Measurements from ENCODE around the gene TAX1BP3. TPM values are rescaled to one million over a fixed set of nuclear protein-coding genes. Genes with fewer than 3 reads are reported as not detected.

Gene TAX1BP3
- total RNA-seq, 2 donors from 2014 or later, result 13.0 to 15.1 TPM

DNA sequence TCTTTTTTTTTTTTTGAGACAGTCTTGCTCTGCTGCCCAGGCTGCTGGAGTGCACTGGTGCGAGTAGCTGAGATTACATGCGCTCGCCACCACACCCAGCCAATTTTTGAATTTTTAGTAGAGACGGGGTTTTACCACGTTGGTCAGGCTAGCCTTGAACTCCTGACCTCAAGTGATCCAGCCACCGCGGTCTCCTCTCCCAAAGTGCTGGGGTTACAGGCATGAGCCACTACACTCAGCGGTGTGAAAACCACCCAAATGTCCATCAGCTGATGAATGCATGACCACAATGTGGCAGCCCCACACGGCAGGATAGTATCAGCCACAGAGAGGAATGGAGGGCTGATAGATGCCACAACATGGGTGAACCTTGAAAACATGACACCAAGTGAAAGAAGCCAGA lies 25.5 kb upstream of the TAX1BP3 start:
- peak overlapping the region; percentile 77 for H3K27ac Mint-ChIP-seq
- H3K27me3 Mint-ChIP-seq, result no peaks in the 10 kb centered on the region

DNA sequence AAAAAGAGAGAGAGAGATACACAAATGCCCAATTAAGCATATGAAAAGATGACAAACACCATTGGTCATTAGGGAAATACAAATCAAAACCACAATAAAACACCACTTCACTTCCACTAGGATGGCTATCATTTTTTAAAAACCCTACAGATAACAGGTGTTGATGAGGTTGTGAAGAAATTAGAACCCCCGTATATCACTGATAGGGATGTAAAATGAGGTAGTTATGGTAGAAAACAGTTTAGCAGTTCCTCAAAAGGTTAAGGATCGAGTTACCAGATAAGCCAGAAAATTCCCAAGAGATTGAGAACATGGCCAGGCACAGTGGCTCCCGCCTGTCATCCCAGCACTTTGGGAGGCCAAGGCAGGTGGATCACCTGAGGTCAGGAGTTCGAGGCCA lies 24.8 kb upstream of the TAX1BP3 start:
- no peak for ATAC-seq (replicated peaks)
- Mint-ChIP-seq H3K27me3 (no peaks in the 10 kb centered on the region), H3K27ac (no peak overlapping the region), H3K4me1 (peaks cover 5% of the 10 kb centered on the region), H3K9me3 (no peaks in the 10 kb centered on the region), H3K36me3 (ENCODE audit: low read depth) (peaks cover 24% of the 10 kb centered on the region), H3K4me3 (no peak overlapping the region)

More for the DNA sequence above, 25.5 kb upstream of the TAX1BP3 start:
- Mint-ChIP-seq H3K4me3 (peak overlapping the region; percentile 79), H3K9me3 (no peaks in the 10 kb centered on the region), H3K4me1 (peaks cover 5% of the 10 kb centered on the region), H3K36me3 (ENCODE audit: low read depth) (peaks cover 24% of the 10 kb centered on the region)
- peak; percentile 92 for ATAC-seq (replicated peaks)

DNA sequence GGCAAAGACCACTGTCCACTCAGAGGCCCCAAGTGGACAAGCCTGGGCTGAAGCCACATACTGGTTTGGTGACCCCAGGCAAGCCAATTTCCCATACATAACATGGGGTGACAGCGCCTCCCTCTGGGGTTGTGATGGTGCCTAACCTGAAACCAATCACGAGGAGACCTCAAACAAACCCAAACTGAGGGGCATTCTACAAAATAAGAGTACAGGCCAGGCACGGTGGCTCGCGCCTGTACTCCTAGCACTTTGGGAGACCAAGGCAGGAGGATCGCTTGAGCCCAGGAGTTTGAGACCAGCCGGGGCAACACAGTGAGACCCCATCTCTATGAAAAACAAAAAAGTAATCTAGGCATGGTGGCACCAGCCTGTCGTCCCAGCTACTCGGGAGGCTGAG lies 24.0 kb upstream of the TAX1BP3 start:
- ATAC-seq (replicated peaks), result no peak
- Mint-ChIP-seq H3K36me3 (ENCODE audit: low read depth) (peaks cover 24% of the 10 kb centered on the region), H3K9me3 (no peaks in the 10 kb centered on the region), H3K27ac (no peak overlapping the region), H3K27me3 (no peaks in the 10 kb centered on the region), H3K4me1 (peaks cover 5% of the 10 kb centered on the region), H3K4me3 (no peak overlapping the region)

DNA sequence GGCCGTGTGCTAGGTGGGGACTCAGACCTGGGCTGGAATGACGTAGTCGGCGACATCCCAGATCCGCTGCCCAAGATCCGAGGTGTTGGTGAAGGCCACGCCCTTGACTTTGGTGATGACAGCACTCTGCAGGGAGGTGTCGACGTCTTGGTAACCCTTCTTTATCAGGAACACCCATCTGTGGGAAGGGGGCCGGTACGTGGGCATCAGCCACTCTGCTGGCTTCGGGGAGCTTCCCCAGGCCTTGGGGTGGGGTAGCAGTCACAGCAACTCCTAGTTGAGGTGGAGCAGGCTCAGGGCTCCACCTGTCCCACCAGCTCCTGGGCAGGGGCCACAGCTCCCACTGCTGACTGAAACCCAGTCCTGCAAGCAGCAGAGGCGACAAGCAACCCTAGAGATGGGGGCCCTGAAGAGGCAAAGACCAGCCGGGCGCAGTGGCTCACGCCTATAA lies 23.3 kb upstream of the TAX1BP3 start:
- Mint-ChIP-seq H3K4me3 (no peak overlapping the region), H3K9me3 (no peaks in the 10 kb centered on the region), H3K27me3 (no peaks in the 10 kb centered on the region), H3K27ac (no peak overlapping the region), H3K4me1 (peaks cover 5% of the 10 kb centered on the region), H3K36me3 (ENCODE audit: low read depth) (peaks cover 24% of the 10 kb centered on the region)
- no peak for ATAC-seq (replicated peaks)

DNA sequence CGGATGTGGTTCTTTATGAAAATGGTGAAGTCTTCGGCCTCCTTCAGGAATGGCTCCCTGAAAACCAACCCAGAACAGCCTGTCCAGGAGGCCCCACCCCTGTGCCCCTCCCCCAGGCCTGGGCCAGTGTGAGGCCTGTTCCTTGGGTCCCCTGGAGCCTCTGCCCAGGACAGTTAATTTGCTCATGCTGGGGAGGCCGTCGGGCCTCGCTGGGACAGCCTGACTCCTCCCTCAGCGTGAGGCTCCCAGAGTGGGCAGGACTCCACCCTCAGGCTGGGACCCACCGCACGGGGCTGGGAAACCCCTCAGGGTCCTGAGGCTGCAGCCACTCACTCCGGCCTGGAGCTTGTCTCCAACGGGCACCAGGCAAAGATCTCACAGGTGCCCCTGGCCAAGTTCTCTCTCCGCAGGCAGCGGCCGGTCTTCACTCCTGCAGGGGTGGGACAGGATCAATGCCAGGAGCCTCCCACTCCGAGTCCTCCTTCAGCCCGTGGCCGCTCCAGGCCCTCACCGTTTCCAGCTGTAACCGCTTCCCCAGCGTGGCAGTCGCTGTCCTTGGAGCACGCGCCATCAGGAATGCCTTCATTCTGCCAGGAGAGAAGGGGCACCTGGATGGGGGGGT lies 21.8 kb upstream of the TAX1BP3 start:
- no peak for ATAC-seq (replicated peaks)
- H3K4me3 Mint-ChIP-seq, result no peak overlapping the region
- H3K9me3 Mint-ChIP-seq, result no peaks in the 10 kb centered on the region
- H3K4me1 Mint-ChIP-seq, result peaks cover 5% of the 10 kb centered on the region
- peaks cover 24% of the 10 kb centered on the region for H3K36me3 Mint-ChIP-seq (ENCODE audit: low read depth)
- no peaks in the 10 kb centered on the region for H3K27me3 Mint-ChIP-seq
- no peak overlapping the region for H3K27ac Mint-ChIP-seq

DNA sequence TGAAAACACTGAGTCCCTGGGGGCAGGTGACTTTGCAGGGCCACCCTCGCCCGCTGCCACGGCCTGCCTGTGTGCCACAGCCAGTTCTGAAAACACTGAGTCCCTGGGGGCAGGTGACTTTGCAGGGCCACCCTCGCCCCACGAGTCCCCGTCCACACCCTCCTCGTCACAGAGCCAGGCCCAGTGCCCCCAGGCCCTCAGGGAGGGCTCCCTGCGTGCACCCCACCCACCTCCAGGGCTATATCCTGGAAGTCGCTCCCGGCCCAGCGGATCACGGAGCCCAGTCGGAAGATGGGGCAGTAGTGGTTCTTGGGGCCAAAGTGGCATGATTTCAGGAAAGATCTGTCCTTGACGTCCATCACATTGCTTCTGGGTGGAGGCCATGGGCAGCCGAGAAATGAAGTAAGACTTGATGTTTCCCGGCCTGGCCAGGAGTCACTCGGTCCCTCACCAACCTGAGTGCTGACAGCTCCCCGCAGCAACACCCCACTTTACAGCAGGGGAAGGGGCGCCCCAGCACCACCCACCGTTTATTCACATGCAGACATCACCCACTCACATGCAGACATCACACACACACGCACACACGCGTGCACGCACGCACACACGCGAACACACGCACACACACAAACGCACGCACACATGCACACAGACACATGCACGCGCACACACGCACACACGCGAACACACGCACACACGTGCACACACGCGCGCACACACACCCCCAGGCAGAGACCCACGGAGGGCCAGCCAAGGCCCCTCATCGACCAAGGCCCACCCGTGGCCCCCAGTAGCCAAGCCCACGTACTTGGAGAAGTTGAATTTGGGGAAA lies 21.1 kb upstream of the TAX1BP3 start:
- peaks cover 1% of the 10 kb centered on the region for H3K4me1 Mint-ChIP-seq
- no peaks in the 10 kb centered on the region for H3K9me3 Mint-ChIP-seq
- H3K27me3 Mint-ChIP-seq, result no peaks in the 10 kb centered on the region
- no peak for ATAC-seq (replicated peaks)
- H3K36me3 Mint-ChIP-seq (ENCODE audit: low read depth), result peaks cover 24% of the 10 kb centered on the region
- H3K4me3 Mint-ChIP-seq, result no peak overlapping the region
- no peak overlapping the region for H3K27ac Mint-ChIP-seq

DNA sequence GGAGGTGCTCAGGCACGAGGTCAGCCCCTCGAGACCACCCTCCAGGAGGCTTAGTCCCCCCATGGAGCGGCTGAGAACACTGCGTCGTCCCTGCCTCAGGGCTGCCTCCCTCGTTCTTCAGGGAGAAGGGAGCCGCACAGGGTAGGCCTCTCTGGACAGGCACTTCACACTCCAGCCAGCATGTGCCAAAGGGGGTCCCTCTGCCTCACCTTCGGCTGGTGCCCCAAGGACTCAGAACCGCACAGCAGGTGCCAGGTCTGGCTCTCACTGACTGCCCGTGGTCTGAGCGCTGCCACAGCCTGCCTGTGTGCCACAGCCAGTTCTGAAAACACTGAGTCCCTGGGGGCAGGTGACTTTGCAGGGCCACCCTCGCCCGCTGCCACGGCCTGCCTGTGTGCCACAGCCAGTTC lies 20.5 kb upstream of the TAX1BP3 start:
- Mint-ChIP-seq H3K4me1 (no peaks in the 10 kb centered on the region), H3K27ac (no peak overlapping the region), H3K9me3 (no peaks in the 10 kb centered on the region), H3K4me3 (no peak overlapping the region), H3K27me3 (no peaks in the 10 kb centered on the region), H3K36me3 (ENCODE audit: low read depth) (peaks cover 21% of the 10 kb centered on the region)
- no peak for ATAC-seq (replicated peaks)

DNA sequence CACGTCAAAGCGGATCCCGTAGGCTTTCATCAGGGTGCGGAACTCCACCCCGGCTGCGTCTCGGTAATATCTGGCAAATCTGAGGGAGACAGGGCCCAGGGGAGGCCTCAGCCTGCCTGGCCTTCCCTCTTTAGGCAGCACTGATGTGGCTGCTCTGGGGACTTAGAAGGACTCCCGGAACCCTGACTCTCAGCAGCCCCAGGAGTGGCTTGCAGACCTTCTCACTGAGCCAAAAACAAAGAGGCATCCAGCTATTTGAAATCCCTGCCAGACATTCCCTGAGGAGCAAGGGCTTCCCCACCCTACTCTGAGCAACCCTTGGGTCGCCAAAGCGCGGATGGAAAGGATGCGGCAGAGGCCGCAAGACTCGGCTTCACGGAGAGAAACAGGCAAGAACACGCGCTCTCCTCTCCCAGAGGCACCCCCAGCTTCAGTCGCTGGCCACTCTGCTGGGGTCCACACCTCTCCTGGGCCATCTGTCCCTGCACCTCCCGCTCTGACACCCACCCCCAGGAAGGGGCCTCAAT lies 19.7 kb upstream of the TAX1BP3 start:
- H3K4me1 Mint-ChIP-seq, result no peaks in the 10 kb centered on the region
- H3K27me3 Mint-ChIP-seq, result no peaks in the 10 kb centered on the region
- H3K36me3 Mint-ChIP-seq (ENCODE audit: low read depth), result peaks cover 19% of the 10 kb centered on the region
- H3K27ac Mint-ChIP-seq, result no peak overlapping the region
- H3K4me3 Mint-ChIP-seq, result no peak overlapping the region
- no peak for ATAC-seq (replicated peaks)
- no peaks in the 10 kb centered on the region for H3K9me3 Mint-ChIP-seq

DNA sequence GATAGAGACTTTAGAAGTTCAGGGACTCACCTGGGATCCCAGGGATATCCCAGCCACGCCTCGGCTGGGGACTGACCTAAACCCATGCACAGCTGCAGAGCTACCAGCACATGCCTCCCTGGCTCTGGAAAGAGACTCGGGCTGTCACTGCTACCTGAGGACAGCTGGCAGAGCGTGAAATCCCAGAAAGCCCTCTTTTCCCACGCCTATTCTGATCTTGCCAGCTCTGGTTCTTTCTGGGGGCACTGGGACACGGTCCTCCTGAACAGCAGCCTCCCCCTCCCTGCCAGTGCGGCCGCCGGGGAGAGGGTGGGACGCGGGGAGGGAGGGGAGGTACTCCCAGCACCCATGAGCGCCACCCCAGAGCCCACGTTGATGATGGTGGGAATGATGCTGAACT lies 16.8 kb upstream of the TAX1BP3 start:
- H3K27ac Mint-ChIP-seq, result no peak overlapping the region
- peaks cover 7% of the 10 kb centered on the region for H3K36me3 Mint-ChIP-seq (ENCODE audit: low read depth)

DNA sequence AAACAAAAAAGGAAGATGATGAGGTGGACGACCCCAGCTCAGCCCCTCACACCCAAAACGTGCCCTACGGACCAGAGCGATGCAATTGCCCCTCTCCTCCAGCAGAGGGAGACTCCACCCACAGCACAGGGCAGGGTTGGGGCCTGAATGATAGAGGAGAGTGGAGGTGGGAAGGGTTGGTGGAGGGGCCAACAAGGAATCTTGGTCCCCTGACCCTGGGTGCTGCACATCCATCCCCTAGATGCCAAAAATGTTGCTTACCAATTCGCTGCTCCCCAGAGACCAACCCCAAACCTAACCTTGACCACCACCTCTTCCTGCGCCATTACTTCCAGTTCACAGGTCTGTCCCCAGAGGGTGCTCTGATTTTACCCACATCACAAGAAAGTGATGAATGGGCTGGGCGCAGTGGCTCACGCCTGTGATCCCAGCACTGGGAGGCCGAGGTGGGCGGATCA lies 14.7 kb upstream of the TAX1BP3 start:
- no peak overlapping the region for H3K4me3 Mint-ChIP-seq
- no peaks in the 10 kb centered on the region for H3K27me3 Mint-ChIP-seq
- no peaks in the 10 kb centered on the region for H3K9me3 Mint-ChIP-seq
- no peaks in the 10 kb centered on the region for H3K36me3 Mint-ChIP-seq (ENCODE audit: low read depth)
- no peaks in the 10 kb centered on the region for H3K4me1 Mint-ChIP-seq
- peak; percentile 92 for ATAC-seq (replicated peaks)
- H3K27ac Mint-ChIP-seq, result no peak overlapping the region

More for the DNA sequence above, 16.8 kb upstream of the TAX1BP3 start:
- Mint-ChIP-seq H3K4me3 (no peak overlapping the region), H3K27me3 (no peaks in the 10 kb centered on the region), H3K9me3 (no peaks in the 10 kb centered on the region), H3K4me1 (no peaks in the 10 kb centered on the region)
- no peak for ATAC-seq (replicated peaks)

DNA sequence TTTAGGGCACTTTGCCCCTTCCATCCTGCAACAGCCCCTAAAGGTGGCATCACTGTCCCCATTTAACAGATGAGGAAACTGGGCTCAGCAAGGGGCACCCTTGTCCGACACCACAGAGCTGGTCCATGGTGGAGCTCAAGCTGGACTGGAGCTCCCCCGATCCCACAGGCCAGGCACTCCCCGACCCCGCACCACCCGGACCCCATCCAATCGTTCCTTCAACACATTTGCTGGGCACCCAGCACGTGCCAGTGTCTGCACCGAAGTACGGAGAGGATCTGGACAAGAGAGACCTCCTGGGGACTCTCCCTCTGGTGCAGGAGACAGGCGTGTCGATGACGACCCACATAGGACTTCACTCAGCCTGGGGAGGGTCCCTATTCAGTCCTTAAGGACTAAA lies 13.7 kb upstream of the TAX1BP3 start:
- no peak overlapping the region for H3K4me3 Mint-ChIP-seq
- H3K36me3 Mint-ChIP-seq (ENCODE audit: low read depth), result no peaks in the 10 kb centered on the region
- peak overlapping the region; percentile 22 for H3K27ac Mint-ChIP-seq
- ATAC-seq (replicated peaks), result no peak
- H3K4me1 Mint-ChIP-seq, result no peaks in the 10 kb centered on the region
- no peaks in the 10 kb centered on the region for H3K27me3 Mint-ChIP-seq
- no peaks in the 10 kb centered on the region for H3K9me3 Mint-ChIP-seq

DNA sequence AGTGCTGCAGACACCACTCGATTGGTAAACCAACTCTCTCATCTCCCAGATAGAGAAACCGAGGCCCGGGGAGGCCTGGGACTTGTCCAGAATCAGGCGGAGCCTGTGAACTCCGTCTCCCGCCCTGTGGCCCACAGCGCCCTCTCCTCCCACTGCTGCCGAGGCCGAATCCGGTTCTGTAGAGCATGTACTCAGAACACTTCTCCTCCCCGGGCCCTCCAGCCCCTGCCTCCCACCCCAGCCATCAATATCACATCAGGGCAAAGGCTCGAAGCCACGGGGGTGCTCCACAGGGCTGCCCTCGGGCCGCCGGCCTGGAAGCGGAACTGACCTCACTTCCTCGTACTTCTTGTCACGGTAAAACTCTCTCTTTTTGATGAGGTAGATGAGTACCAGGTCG lies 13.2 kb upstream of the TAX1BP3 start:
- H3K4me3 Mint-ChIP-seq, result no peak overlapping the region
- H3K27me3 Mint-ChIP-seq, result no peaks in the 10 kb centered on the region
- no peak for ATAC-seq (replicated peaks)
- no peaks in the 10 kb centered on the region for H3K4me1 Mint-ChIP-seq
- H3K27ac Mint-ChIP-seq, result peak overlapping the region; percentile 22
- H3K36me3 Mint-ChIP-seq (ENCODE audit: low read depth), result no peaks in the 10 kb centered on the region
- H3K9me3 Mint-ChIP-seq, result no peaks in the 10 kb centered on the region

DNA sequence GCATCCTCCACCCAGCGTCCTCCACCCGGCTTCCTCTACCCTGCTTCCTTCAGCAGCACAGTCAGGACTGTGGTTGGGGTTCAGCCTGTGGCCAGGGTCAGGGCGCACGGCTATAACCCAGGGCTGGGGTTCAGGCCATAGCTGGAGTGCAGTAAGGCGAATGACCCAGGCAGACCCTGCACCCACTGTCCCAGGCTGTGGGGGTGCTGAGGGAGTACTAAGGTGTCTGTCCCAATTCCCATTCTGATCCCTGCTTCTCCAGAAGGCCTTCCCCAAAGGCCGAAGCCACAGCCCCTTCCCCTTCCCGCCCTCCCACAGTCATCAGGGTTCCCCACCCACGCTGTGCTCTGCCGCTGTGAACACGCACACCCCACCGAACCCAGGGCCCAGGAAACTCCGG lies 12.7 kb upstream of the TAX1BP3 start:
- no peaks in the 10 kb centered on the region for H3K9me3 Mint-ChIP-seq
- H3K27ac Mint-ChIP-seq, result no peak overlapping the region
- no peak overlapping the region for H3K4me3 Mint-ChIP-seq
- no peaks in the 10 kb centered on the region for H3K36me3 Mint-ChIP-seq (ENCODE audit: low read depth)
- H3K27me3 Mint-ChIP-seq, result no peaks in the 10 kb centered on the region
- ATAC-seq (replicated peaks), result no peak
- no peaks in the 10 kb centered on the region for H3K4me1 Mint-ChIP-seq

DNA sequence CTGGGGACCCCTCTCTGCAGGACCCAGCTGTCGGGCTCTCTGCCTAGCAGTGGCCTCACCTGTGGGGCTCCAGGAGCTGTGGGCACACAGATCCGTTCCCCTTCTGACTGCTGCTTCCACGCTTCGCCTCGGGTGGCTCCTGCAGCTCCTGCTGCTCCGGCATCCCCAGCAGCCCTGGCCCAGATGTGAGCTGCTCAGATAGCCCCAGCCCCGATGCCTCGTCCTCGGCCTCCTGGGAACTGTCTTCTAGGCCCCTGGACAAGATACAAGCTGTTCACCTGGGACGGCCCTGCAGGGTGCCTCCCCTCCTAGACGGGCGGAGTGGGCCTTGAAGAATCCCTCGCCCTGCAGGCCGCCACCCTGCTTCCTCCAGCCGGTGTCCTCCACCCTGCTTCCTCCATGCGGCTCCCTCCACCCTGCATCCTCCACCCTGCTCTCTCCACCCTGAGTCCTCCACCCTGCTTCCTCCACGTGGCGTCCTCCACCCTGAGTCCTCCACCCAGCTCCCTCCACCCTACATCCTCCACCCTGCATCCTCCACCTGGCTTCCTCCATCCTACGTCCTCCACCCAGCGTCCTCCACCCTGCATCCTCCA lies 11.3 kb upstream of the TAX1BP3 start:
- no peak overlapping the region for H3K4me3 Mint-ChIP-seq
- no peaks in the 10 kb centered on the region for H3K36me3 Mint-ChIP-seq (ENCODE audit: low read depth)
- no peak for ATAC-seq (replicated peaks)
- H3K9me3 Mint-ChIP-seq, result no peaks in the 10 kb centered on the region
- no peak overlapping the region for H3K27ac Mint-ChIP-seq
- no peaks in the 10 kb centered on the region for H3K27me3 Mint-ChIP-seq
- no peaks in the 10 kb centered on the region for H3K4me1 Mint-ChIP-seq
